ENCODE data around the gene EFCAB12. TPM values are rescaled to one million over a fixed set of nuclear protein-coding genes. Genes with fewer than 3 reads are reported as not detected.
"Not testable (repeated sequence)": the region's sequence is repeated elsewhere in the genome, so short reads cannot be mapped to it uniquely, and the experiment has no call there.

The EFCAB12 gene
- total RNA-seq, 1 donor from 2014 or later: 0.61 TPM

GRCh38 chr3:129365296-129366136 lies 62.9 kb downstream of the EFCAB12 start:
- peak overlapping the region; percentile 54 for H3K4me3 Mint-ChIP-seq (ENCODE audit: unreplicated experiment)
- H3K27ac Mint-ChIP-seq (ENCODE audit: unreplicated experiment): peak overlapping the region; percentile 86
- peaks cover 8% of the 10 kb centered on the region for H3K4me1 Mint-ChIP-seq (ENCODE audit: low read depth, unreplicated experiment)

GRCh38 chr3:129364811-129365210 lies 63.6 kb downstream of the EFCAB12 start:
- not testable (repeated sequence) for H3K4me3 Mint-ChIP-seq (ENCODE audit: unreplicated experiment); H3K4me1 Mint-ChIP-seq (ENCODE audit: low read depth, unreplicated experiment); H3K27me3 Mint-ChIP-seq (ENCODE audit: unreplicated experiment); DNase-seq; H3K36me3 Mint-ChIP-seq (ENCODE audit: unreplicated experiment)
- H3K9me3 Mint-ChIP-seq (ENCODE audit: unreplicated experiment): peaks cover 16% of the 10 kb centered on the region
- peak overlapping the region; percentile 86 for H3K27ac Mint-ChIP-seq (ENCODE audit: unreplicated experiment)

More at GRCh38 chr3:129365296-129366136, 62.9 kb downstream of the EFCAB12 start:
- peaks cover 4% of the 10 kb centered on the region for H3K36me3 Mint-ChIP-seq (ENCODE audit: unreplicated experiment)
- peak; percentile 44 for DNase-seq
- H3K9me3 Mint-ChIP-seq (ENCODE audit: unreplicated experiment): peaks cover 16% of the 10 kb centered on the region
- TF ChIP-seq CTCF (IDR thresholded peaks at IDR 0.05; ENCODE audit: partially characterized antibody, unreplicated experiment): no peak
- H3K27me3 Mint-ChIP-seq (ENCODE audit: unreplicated experiment): peaks cover 5% of the 10 kb centered on the region

- not testable (repeated sequence) for DNase-seq; H3K4me1 Mint-ChIP-seq (ENCODE audit: low read depth, unreplicated experiment); H3K27me3 Mint-ChIP-seq (ENCODE audit: unreplicated experiment); H3K4me3 Mint-ChIP-seq (ENCODE audit: unreplicated experiment); H3K27ac Mint-ChIP-seq (ENCODE audit: unreplicated experiment); H3K36me3 Mint-ChIP-seq (ENCODE audit: unreplicated experiment)
- H3K9me3 Mint-ChIP-seq (ENCODE audit: unreplicated experiment): peaks cover 16% of the 10 kb centered on the region
These were observed 65.1 kb downstream of the EFCAB12 start for GRCh38 chr3:129363356-129363755.

- DNase-seq: no peak
- H3K9me3 Mint-ChIP-seq (ENCODE audit: unreplicated experiment): peaks cover 16% of the 10 kb centered on the region
- H3K27ac Mint-ChIP-seq (ENCODE audit: unreplicated experiment): peak overlapping the region; percentile 80
- peaks cover 4% of the 10 kb centered on the region for H3K36me3 Mint-ChIP-seq (ENCODE audit: unreplicated experiment)
- no peak overlapping the region for H3K4me3 Mint-ChIP-seq (ENCODE audit: unreplicated experiment)
- TF ChIP-seq CTCF (IDR thresholded peaks at IDR 0.05; ENCODE audit: partially characterized antibody, unreplicated experiment): no peak
- H3K4me1 Mint-ChIP-seq (ENCODE audit: low read depth, unreplicated experiment): peaks cover 7% of the 10 kb centered on the region
- peaks cover 5% of the 10 kb centered on the region for H3K27me3 Mint-ChIP-seq (ENCODE audit: unreplicated experiment)
These were observed 67.6 kb downstream of the EFCAB12 start for GRCh38 chr3:129360705-129361460.

GRCh38 chr3:129360171-129360611 lies 68.2 kb downstream of the EFCAB12 start:
- no peak for DNase-seq
- Mint-ChIP-seq H3K4me1 (ENCODE audit: low read depth, unreplicated experiment) (peaks cover 2% of the 10 kb centered on the region), H3K9me3 (ENCODE audit: unreplicated experiment) (peaks cover 10% of the 10 kb centered on the region), H3K27ac (ENCODE audit: unreplicated experiment) (peak overlapping the region; percentile 59), H3K4me3 (ENCODE audit: unreplicated experiment) (no peak overlapping the region), H3K27me3 (ENCODE audit: unreplicated experiment) (peaks cover 4% of the 10 kb centered on the region), H3K36me3 (ENCODE audit: unreplicated experiment) (peaks cover 6% of the 10 kb centered on the region)
- TF ChIP-seq CTCF (IDR thresholded peaks at IDR 0.05; ENCODE audit: partially characterized antibody, unreplicated experiment): no peak

Measured in glutamatergic neuron (in vitro differentiated cells).